Activated CD8-positive, alpha-beta memory T cell treated with anti-CD3 and anti-CD28 coated beads, Interleukin-2, amount 10 ng/mL, durations not matched to agents 7 days and 5 days (primary cell): ENCODE measurements around the gene IPO9. TPM values are rescaled to one million over a fixed set of nuclear protein-coding genes. Genes with fewer than 3 reads are reported as not detected.
"Not testable (repeated sequence)": the region's sequence is repeated elsewhere in the genome, so short reads cannot be mapped to it uniquely, and the experiment has no call there.

Experiments used
- ATAC-seq: fragments of 150-1000 bp; cut with Tn5 transposase; one replicate; pipeline ENCODE4 v1.10.0; 2021; ENCODE audit warnings: moderate library complexity
- CTCF ChIA-PET: fragments of 350-600 bp; sonication (Branson Sonifier 250); formaldehyde crosslinking; loops from one replicate; lab custom pipeline; 2021; ENCODE audit warnings: antibody characterized with exemption; lab: Charles Lee
- DNase-seq: peaks from one replicate; pipeline ENCODE4 v3.0.0-alpha.2; 2020
- H3K27ac Mint-ChIP-seq: one replicate; pipeline ENCODE4 v1.8.0; 2021; ENCODE audit warnings: mild to moderate bottlenecking, mixed read lengths
- H3K27me3 Mint-ChIP-seq: one replicate; pipeline ENCODE4 v1.8.0; 2021; ENCODE audit warnings: mixed read lengths
- H3K36me3 Mint-ChIP-seq: one replicate; pipeline ENCODE4 v1.8.0; 2021; ENCODE audit warnings: mild to moderate bottlenecking, mixed read lengths
- H3K4me1 Mint-ChIP-seq: one replicate; pipeline ENCODE4 v1.8.0; 2021; ENCODE audit warnings: mixed read lengths
- H3K4me3 Mint-ChIP-seq: one replicate; pipeline ENCODE4 v1.8.0; 2021; ENCODE audit warnings: mild to moderate bottlenecking, moderate library complexity, mixed read lengths
- H3K9me3 Mint-ChIP-seq: one replicate; pipeline ENCODE4 v1.8.0; 2022; ENCODE audit warnings: low read depth, mixed read lengths
- total RNA-seq, 2 experiments: library from RNA; stranded (reverse); gene quantifications; one replicate each; pipeline ENCODE4 v1.2.3, GENCODE V29; 2021

Gene IPO9
- total RNA-seq, 2 experiments from 2014 or later: 64.7 to 72.0 TPM

DNA sequence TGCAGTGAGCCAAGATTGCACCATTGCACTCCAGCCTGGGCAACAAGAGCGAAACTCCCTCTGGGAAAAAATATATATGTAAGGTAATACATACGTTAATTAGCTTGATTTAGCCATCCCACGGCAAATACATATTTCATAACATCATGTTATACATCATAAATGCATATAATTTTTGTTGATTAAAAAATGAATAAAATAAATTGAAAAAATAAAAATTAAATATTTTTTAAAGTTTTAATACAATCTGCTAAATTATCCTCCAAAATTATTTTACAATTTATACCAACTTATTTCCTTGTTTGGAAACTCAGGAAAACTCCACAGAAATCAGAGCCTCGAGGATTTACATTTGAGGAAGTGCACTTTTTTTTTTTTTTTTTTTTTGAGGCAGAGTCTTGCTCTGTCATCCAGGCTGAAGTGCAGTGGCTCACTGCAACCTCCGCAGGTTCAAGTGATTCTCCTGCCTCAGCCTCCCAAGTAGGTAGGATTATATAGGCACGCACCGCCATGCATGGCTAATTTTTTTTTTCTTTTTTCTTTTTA, 12.6 kb upstream of the IPO9 start:
- CTCF ChIA-PET: no interaction called here
- ATAC-seq (no peak), DNase-seq (no peak)
- no peaks in the 10 kb centered on the region for H3K36me3 Mint-ChIP-seq
- no peaks in the 10 kb centered on the region for H3K27me3 Mint-ChIP-seq
- no peak overlapping the region for H3K4me3 Mint-ChIP-seq
- H3K4me1 Mint-ChIP-seq: no peaks in the 10 kb centered on the region
- H3K9me3 Mint-ChIP-seq: no peaks in the 10 kb centered on the region
- H3K27ac Mint-ChIP-seq: no peak overlapping the region

DNA sequence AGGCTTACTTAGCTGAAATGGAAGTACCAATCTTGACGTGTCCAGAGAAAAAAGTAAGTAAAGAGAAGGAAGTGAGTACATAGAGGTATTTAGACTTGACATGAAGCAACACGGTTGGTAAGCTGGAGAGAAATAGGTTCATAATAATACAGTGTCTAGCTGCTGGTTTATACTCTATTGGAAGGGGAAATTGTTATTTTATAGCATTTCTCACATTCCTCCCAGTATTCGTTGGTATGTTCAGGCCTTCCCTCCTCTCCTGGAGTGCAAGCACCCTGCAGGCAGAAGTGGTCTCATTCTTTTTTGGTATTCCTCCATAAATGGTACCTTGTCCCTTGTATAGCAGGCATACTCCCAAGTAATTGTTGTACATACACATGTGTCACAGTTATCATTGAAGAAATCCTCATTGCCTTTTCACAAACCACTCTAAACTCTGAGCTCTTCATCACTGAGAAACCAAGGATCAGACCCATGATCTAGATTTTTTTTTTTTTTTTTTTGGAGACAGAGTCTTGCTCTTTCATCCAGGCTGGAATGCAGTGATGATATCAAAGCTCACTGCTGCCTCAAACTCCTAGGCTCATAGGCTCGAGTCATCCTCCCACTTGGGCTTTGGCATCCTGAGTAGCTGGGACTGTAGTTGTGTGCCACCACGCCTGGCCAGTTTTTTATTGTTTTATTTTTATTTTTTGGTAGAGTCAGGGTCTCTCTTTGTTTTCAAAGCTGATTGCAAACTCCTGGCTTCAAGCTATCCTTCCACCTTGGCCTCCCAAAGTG, 9.8 kb upstream of the IPO9 start:
- Mint-ChIP-seq H3K4me3 (no peak overlapping the region), H3K36me3 (no peaks in the 10 kb centered on the region), H3K27ac (no peak overlapping the region), H3K9me3 (no peaks in the 10 kb centered on the region), H3K4me1 (no peaks in the 10 kb centered on the region), H3K27me3 (no peaks in the 10 kb centered on the region)
- ATAC-seq: no peak
- CTCF ChIA-PET: interaction anchor here (0.6 to 2.4 kb wide), 5 partner anchors 9 to 261 kb away, joined by 3 to 13 read pairs (median 4); partner anchors contain the start of gene IPO9
- no peak for DNase-seq

DNA sequence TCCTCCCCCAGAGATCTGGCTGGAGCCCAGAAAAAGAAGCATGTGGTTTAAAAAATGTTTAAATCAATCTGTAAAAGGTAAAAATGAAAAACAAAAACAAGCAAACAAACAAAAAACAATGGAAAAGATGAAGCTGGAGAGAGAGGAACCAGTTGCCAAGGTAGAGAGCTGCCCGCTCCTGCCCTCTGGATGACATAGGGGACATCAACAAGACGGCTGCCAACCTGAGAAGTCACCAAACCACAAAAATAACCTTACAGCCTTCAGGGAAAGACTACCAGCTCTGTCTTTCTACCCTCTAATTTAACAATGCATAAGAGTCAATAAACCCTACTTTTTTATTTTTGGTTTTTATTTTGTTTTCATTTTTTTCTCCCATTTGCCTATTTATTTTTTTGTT, 8.5 kb upstream of the IPO9 start:
- DNase-seq (no peak), ATAC-seq (no peak)
- Mint-ChIP-seq H3K9me3 (no peaks in the 10 kb centered on the region), H3K27ac (no peak overlapping the region), H3K27me3 (no peaks in the 10 kb centered on the region), H3K4me1 (no peaks in the 10 kb centered on the region), H3K4me3 (no peak overlapping the region), H3K36me3 (no peaks in the 10 kb centered on the region)
- CTCF ChIA-PET: interaction anchor here (0.9 to 2.4 kb wide), 3 partner anchors 9 to 111 kb away, joined by 3 to 13 read pairs (median 3); partner anchors contain the start of gene IPO9

DNA sequence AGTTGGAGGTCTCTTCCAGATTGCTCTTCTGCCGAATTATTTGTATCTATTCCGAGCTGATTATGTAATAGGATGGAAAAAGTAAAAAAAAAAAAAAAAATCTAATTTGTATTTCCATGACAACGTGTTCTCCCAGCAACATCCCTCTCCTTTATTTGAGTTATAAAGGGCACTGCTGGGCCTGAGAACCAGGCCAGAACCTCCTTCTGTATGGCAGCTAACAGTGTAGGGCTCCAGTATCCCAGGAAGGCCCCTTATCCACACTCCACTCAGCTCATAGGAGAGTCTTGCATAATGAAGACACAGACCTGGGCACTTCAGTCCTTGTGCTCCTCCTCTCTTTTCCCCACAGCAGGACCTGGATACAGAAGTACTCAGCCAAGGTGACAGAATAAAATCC, 3.7 kb upstream of the IPO9 start:
- CTCF ChIA-PET: no interaction called here
- no peak overlapping the region for H3K27ac Mint-ChIP-seq
- ATAC-seq: no peak

DNA sequence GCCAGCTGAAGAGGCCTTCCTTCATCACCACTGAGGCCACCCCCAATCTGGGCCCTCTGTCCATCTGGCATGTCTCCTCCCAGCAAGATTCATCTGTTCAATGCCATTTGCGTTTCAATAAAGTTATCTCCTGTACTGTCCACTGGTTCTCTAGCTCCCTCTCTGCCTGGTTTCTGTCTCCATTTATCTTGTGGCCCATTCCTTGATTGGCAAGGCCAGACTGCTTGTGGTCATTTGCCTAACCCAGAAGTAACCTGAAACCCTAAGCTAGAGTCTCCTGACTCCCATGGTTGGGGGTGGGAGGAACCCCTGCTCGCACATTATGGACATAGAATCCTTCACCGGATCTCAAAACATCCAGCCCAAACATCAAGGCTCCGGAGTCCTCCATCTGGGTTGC, 2.1 kb upstream of the IPO9 start:
- ATAC-seq: no peak
- no peak overlapping the region for H3K4me3 Mint-ChIP-seq
- H3K36me3 Mint-ChIP-seq: peaks cover 7% of the 10 kb centered on the region
- CTCF ChIA-PET: interaction anchor here (0.9 kb wide), 1 partner anchor 35 kb away, joined by 4 read pairs; no protein-coding TSS in a partner anchor
- H3K27me3 Mint-ChIP-seq: no peaks in the 10 kb centered on the region
- no peaks in the 10 kb centered on the region for H3K9me3 Mint-ChIP-seq
- no peak overlapping the region for H3K27ac Mint-ChIP-seq
- H3K4me1 Mint-ChIP-seq: peaks cover 31% of the 10 kb centered on the region
- DNase-seq: no peak

More for the DNA sequence above, 3.7 kb upstream of the IPO9 start:
- no peak for DNase-seq
- Mint-ChIP-seq H3K27me3 (no peaks in the 10 kb centered on the region), H3K4me3 (no peak overlapping the region), H3K9me3 (no peaks in the 10 kb centered on the region), H3K4me1 (peaks cover 15% of the 10 kb centered on the region), H3K36me3 (peaks cover 4% of the 10 kb centered on the region)

DNA sequence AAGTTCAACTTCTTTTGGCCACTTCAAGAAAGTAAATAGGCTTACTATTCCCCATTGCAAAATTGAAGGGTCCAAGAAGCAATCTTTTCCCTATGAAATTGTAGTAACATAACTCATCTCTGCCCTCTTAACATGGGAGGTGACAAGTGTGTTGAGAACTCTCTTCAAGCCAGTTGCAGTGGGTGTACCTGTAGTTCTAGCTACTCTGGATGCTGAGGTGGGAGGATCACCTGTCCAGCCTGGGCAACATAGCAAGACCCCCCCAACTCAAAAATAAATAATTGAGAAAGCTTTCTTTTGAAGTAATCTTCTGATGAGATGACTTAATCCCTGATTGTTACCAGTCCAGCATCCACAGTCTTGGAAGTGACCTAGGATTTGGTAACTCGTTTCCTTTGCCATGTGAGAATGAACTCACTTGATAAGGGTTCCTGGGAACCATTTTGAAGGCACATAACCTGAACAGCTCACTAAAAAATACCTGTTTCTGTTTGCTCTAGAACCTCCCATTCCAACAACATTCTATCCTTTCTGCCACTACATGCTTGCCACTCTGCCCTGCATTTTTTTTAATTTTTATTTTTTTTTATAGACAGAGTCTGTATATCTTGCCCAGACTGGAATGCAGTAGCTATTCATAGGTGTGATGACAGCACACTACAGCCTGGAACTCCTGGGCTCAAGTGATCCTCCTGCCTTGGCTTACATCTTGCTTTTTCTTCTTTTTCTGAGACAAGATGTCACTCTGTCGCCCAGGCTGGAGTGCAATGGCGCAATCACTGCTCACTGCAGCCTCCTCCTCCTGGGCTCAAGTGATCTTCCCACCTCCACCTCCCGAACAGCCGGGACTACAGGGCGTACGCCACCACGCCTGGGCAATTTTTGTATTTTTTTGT, 1.4 kb upstream of the IPO9 start:
- Mint-ChIP-seq H3K27me3 (no peaks in the 10 kb centered on the region), H3K27ac (no peak overlapping the region), H3K4me3 (no peak overlapping the region), H3K36me3 (peaks cover 7% of the 10 kb centered on the region), H3K9me3 (no peaks in the 10 kb centered on the region), H3K4me1 (peaks cover 38% of the 10 kb centered on the region)
- ATAC-seq (no peak), DNase-seq (no peak)
- CTCF ChIA-PET: interaction anchor here (0.9 to 1.6 kb wide), 5 partner anchors 8 to 118 kb away, joined by 3 to 9 read pairs (median 5); no protein-coding TSS in a partner anchor

DNA sequence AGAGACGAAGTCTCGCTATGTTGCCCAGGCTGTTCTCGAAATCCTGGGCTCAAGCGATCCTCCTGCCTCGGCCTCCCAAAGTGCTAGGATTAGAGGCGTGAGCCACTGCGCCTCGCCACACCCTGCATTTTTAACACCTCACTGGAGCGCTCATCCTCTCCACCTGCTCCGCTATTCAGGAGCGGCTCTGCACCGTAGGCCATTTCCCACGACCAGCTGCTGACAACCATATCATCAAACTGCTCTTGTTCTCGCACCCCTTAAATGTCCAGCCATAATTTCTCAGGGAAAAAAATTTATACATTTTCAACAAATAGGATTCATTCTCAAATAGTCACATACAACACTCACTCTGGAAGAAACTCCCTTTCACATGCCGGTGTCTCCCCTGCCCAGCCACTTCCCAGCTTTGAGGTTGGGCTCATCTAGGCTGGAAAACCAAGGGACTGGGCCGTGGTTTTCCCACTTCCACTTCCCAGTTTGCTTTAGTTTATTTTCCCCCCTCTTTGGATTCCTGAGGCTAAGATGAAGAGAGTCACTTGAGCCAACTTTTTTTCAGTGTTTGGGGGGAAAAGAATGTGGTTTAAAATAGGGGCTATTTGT, 639 bp upstream of the IPO9 start:
- H3K4me1 Mint-ChIP-seq: peaks cover 40% of the 10 kb centered on the region
- peaks cover 7% of the 10 kb centered on the region for H3K36me3 Mint-ChIP-seq
- H3K9me3 Mint-ChIP-seq: no peaks in the 10 kb centered on the region
- H3K27me3 Mint-ChIP-seq: no peaks in the 10 kb centered on the region
- CTCF ChIA-PET: interaction anchor here (1.2 to 1.6 kb wide), 6 partner anchors 9 to 119 kb away, joined by 3 to 9 read pairs (median 6); no protein-coding TSS in a partner anchor
- no peak overlapping the region for H3K27ac Mint-ChIP-seq
- ATAC-seq: no peak
- H3K4me3 Mint-ChIP-seq: peak overlapping the region; percentile 99
- DNase-seq: no peak

DNA sequence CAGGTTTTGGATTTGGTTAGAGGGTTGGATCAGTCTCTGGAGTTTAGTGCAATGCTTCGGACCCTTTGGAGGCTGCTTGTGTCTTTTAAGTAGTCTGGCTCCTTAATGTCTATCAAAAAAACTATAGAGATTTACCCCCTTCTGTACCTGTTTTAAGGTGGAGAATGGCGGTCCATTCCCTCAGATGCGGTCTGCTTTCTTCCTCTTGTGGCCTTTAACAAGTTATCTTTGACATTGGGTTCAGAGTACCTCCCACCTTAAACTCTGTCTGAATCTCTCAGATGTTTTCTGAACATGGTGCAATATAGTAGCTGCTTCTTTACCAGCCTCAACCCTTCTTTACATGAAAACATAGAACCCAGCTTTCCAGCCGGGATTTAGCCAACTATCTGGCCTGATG, 2.4 kb downstream of the IPO9 start:
- ATAC-seq (no peak), DNase-seq (no peak)
- Mint-ChIP-seq H3K27me3 (no peaks in the 10 kb centered on the region), H3K9me3 (no peaks in the 10 kb centered on the region), H3K4me1 (peaks cover 43% of the 10 kb centered on the region), H3K4me3 (peak overlapping the region; percentile 99), H3K36me3 (peaks cover 17% of the 10 kb centered on the region), H3K27ac (no peak overlapping the region)
- CTCF ChIA-PET: no interaction called here

DNA sequence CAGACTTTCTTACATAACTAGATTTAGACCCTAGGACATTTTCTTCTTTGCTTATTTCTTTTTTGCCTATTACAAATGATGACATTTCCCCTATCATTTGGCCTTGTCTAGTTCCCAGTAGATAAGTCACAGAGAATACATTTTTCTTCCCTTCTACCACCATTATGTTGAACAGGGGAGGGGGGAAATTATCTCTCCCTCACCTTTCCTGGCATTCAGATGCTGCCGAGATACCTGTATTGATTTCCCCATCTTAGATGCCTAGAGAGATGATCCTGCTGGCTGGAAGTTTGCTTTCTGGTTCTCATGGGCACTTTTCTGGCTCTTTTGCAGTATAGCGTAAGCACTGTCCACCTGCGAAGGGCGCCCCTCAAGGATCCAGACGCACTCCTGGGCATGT, 5.7 kb downstream of the IPO9 start:
- CTCF ChIA-PET: interaction anchor here (2.4 kb wide), 1 partner anchor 61 kb away, joined by 5 read pairs; no protein-coding TSS in a partner anchor
- Mint-ChIP-seq H3K36me3 (peaks cover 32% of the 10 kb centered on the region), H3K27ac (no peak overlapping the region), H3K27me3 (no peaks in the 10 kb centered on the region), H3K9me3 (no peaks in the 10 kb centered on the region), H3K4me1 (peaks cover 36% of the 10 kb centered on the region), H3K4me3 (no peak overlapping the region)
- no peak for ATAC-seq
- no peak for DNase-seq

DNA sequence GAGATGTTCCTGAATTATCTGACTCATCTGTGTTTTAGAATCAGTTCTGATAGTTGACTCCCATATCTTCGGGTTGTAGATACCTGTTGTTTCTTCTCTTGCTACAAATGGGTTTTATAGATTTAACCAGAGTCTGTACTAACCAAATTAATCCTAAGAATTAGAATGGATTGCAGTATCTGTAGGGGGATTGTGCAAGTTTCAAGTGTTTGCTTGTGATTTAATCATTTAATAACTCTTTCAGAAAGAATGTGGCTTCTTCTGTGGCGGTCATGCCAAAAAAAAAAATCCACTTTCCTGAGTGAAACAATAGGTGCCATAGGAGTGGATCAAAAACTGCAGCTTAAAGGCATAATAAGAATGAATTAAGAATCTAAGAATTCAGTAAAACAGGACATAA, 9.4 kb downstream of the IPO9 start:
- Mint-ChIP-seq H3K36me3 (peaks cover 29% of the 10 kb centered on the region), H3K27ac (no peak overlapping the region), H3K9me3 (no peaks in the 10 kb centered on the region), H3K27me3 (no peaks in the 10 kb centered on the region), H3K4me1 (peaks cover 16% of the 10 kb centered on the region), H3K4me3 (no peak overlapping the region)
- no peak for ATAC-seq
- CTCF ChIA-PET: interaction anchor here (1.6 kb wide), 1 partner anchor 9 kb away, joined by 3 read pairs; no protein-coding TSS in a partner anchor
- no peak for DNase-seq

DNA sequence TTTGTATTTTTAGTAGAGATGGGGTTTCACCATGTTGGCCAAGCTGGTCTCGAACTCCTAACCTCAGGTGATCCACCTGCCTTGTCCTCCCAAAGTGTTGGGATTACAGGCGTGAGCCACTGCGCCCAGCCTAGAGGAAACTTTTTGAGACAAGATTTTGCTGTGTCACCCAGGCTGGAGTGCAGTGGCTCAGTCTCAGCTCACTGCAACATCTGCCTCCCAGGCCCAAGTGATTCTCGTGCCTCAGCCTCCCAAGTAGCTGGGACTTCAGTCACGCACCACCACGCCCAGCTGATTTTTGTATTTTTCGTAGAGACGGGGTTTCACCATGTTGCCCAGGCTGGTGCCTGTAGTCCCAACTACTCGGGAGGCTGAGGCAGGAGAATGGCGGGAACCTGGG, 10.1 kb downstream of the IPO9 start:
- H3K36me3 Mint-ChIP-seq: peaks cover 29% of the 10 kb centered on the region
- ATAC-seq, H3K27me3 Mint-ChIP-seq, H3K4me3 Mint-ChIP-seq, DNase-seq, H3K27ac Mint-ChIP-seq, H3K9me3 Mint-ChIP-seq: not testable (repeated sequence)
- H3K4me1 Mint-ChIP-seq: peaks cover 19% of the 10 kb centered on the region
- CTCF ChIA-PET: interaction anchor here (1.6 kb wide), 1 partner anchor 9 kb away, joined by 3 read pairs; no protein-coding TSS in a partner anchor

DNA sequence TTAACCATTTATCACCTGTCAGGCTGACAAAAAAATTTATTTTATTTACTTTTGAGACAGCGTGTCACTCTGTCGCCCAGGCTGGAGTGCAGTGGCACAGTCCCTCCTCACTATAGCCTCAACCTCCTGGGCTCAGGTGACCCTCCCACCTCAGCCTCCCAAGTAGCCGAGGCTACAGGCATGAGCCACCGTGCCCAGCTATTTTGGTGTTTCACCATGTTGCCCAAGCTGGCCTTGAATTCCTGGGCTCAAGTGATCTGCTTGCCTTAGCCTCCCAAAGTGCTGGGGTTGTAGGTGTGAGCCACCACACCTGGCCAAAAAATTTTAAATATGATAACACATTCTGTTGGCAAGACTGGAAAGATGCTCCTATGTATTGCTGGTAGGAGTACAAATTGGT, 11.1 kb downstream of the IPO9 start:
- ATAC-seq (no peak), DNase-seq (no peak)
- Mint-ChIP-seq H3K4me3 (no peak overlapping the region), H3K9me3 (no peaks in the 10 kb centered on the region), H3K36me3 (peaks cover 26% of the 10 kb centered on the region), H3K27ac (no peak overlapping the region), H3K27me3 (no peaks in the 10 kb centered on the region), H3K4me1 (peaks cover 19% of the 10 kb centered on the region)
- CTCF ChIA-PET: no interaction called here

DNA sequence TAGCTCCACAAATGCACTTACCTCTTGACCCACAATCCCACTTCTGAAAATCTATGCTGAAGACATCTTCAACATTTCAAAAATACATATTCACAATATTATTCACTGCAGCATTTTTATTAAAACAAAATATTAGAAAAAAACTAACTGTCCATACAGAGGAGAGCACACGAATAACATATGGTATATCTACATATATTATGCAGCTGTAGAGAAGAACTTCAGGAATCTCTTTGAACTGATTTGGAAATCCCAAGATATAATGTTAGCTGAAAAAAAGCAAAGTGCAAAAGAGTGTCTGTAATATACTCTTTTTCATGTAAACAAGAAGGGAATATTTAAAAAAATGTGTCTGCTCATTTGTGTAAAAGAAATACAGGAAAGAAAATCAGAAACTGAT, 11.5 kb downstream of the IPO9 start:
- no peak overlapping the region for H3K27ac Mint-ChIP-seq
- DNase-seq (no peak), ATAC-seq (no peak)
- no peak overlapping the region for H3K4me3 Mint-ChIP-seq
- H3K4me1 Mint-ChIP-seq: peaks cover 19% of the 10 kb centered on the region
- H3K27me3 Mint-ChIP-seq: no peaks in the 10 kb centered on the region
- H3K9me3 Mint-ChIP-seq: no peaks in the 10 kb centered on the region
- H3K36me3 Mint-ChIP-seq: peaks cover 22% of the 10 kb centered on the region
- CTCF ChIA-PET: no interaction called here
